ENCODE results near the gene SUGCT. TPM values are rescaled to one million over a fixed set of nuclear protein-coding genes. Genes with fewer than 3 reads are reported as not detected.

Gene SUGCT
- total RNA-seq, 2 experiments from 2014 or later, result not detected

- Histone ChIP-seq H3K79me2 (ENCODE audit: insufficient read depth, low read depth, low read length) (no peaks in the 10 kb centered on the region), H3K36me3 (ENCODE audit: insufficient read depth, low read length) (no peaks in the 10 kb centered on the region), H2AFZ (ENCODE audit: low read length) (no peak overlapping the region), H3K9me2 (ENCODE audit: insufficient read depth, low read length) (no peaks in the 10 kb centered on the region), H3K9me3 (ENCODE audit: low read length) (no peaks in the 10 kb centered on the region), H3K27ac (ENCODE audit: low read depth, low read length, poor library complexity, severe bottlenecking) (no peak overlapping the region), H3K4me1 (ENCODE audit: insufficient read depth, low read length, poor library complexity, severe bottlenecking) (no peaks in the 10 kb centered on the region), H3K4me3 (ENCODE audit: low read depth, low read length, poor library complexity, severe bottlenecking) (no peak overlapping the region), H3K4me2 (ENCODE audit: low read length) (no peak overlapping the region), H4K20me1 (ENCODE audit: insufficient read depth, low read length) (no peaks in the 10 kb centered on the region)
- no TSS peak for BruUV-seq (replicated peaks)
- CTCF ChIA-PET (ENCODE audit: unreplicated experiment), result no interaction called here
- intact Hi-C loops (cut with micrococcal nuclease; ENCODE audit: unreplicated experiment), result no loop called here
- TF ChIP-seq EZH2phosphoT487 (IDR thresholded peaks at IDR 0.05; ENCODE audit: borderline replicate concordance, low read depth, low read length) (no peak), CTCF (conservative IDR thresholded peaks at IDR 0.05; ENCODE audit: low read length) (no peak)
- POLR2A ChIA-PET, result interaction anchor here (0.7 kb wide), 2 partner anchors 10 to 92 kb away, joined by 3 read pairs; no protein-coding TSS in a partner anchor
- DNase-seq (ENCODE audit: low spot score), result no peak
These were observed 88.8 kb downstream of the SUGCT start for GRCh38 chr7:40223451-40224127.

GRCh38 chr7:40230101-40230500 is 95.3 kb downstream of the SUGCT start:
- no peaks in the 10 kb centered on the region for H4K20me1 ChIP-seq (ENCODE audit: insufficient read depth, low read length)
- no peak overlapping the region for H2AFZ ChIP-seq (ENCODE audit: low read length)
- DNase-seq (ENCODE audit: low spot score), result no peak
- H3K36me3 ChIP-seq (ENCODE audit: insufficient read depth, low read length), result no peaks in the 10 kb centered on the region
- intact Hi-C loops (cut with micrococcal nuclease; ENCODE audit: unreplicated experiment), result loop anchor here (5.0 kb wide), 1 partner anchor 1477 kb away; no protein-coding TSS in a partner anchor
- TF ChIP-seq EZH2phosphoT487 (IDR thresholded peaks at IDR 0.05; ENCODE audit: borderline replicate concordance, low read depth, low read length), result no peak
- TF ChIP-seq CTCF (conservative IDR thresholded peaks at IDR 0.05; ENCODE audit: low read length), result no peak
- ChIA-PET POLR2A (no interaction called here), CTCF (ENCODE audit: unreplicated experiment) (no interaction called here)
- no peak overlapping the region for H3K4me3 ChIP-seq (ENCODE audit: low read depth, low read length, poor library complexity, severe bottlenecking)
- H3K9me2 ChIP-seq (ENCODE audit: insufficient read depth, low read length), result no peaks in the 10 kb centered on the region
- no TSS peak for BruUV-seq (replicated peaks)
- H3K27ac ChIP-seq (ENCODE audit: low read depth, low read length, poor library complexity, severe bottlenecking), result no peak overlapping the region
- H3K79me2 ChIP-seq (ENCODE audit: insufficient read depth, low read depth, low read length), result no peaks in the 10 kb centered on the region
- no peaks in the 10 kb centered on the region for H3K9me3 ChIP-seq (ENCODE audit: low read length)
- H3K4me2 ChIP-seq (ENCODE audit: low read length), result no peak overlapping the region
- peaks cover 10% of the 10 kb centered on the region for H3K4me1 ChIP-seq (ENCODE audit: insufficient read depth, low read length, poor library complexity, severe bottlenecking)

- CTCF ChIA-PET (ENCODE audit: unreplicated experiment), result interaction anchor here (0.5 to 1.1 kb wide), 2 partner anchors 50 to 347 kb away, joined by 3 read pairs; no protein-coding TSS in a partner anchor
- H3K4me3 ChIP-seq (ENCODE audit: low read depth, low read length, poor library complexity, severe bottlenecking), result no peak overlapping the region
These were observed 97.0 kb downstream of the SUGCT start for GRCh38 chr7:40231796-40232195.

More at GRCh38 chr7:40231796-40232195, 97.0 kb downstream of the SUGCT start:
- peaks cover 10% of the 10 kb centered on the region for H3K4me1 ChIP-seq (ENCODE audit: insufficient read depth, low read length, poor library complexity, severe bottlenecking)
- intact Hi-C loops (cut with micrococcal nuclease; ENCODE audit: unreplicated experiment), result loop anchor here (2.0 to 5.0 kb wide), 2 partner anchors 97 to 1476 kb away; no protein-coding TSS in a partner anchor
- DNase-seq (ENCODE audit: low spot score), result no peak
- POLR2A ChIA-PET, result interaction anchor here (0.5 to 1.7 kb wide), 3 partner anchors 87 to 798 kb away, joined by 3 to 5 read pairs (median 4); no protein-coding TSS in a partner anchor
- H3K27ac ChIP-seq (ENCODE audit: low read depth, low read length, poor library complexity, severe bottlenecking), result no peak overlapping the region
- no peaks in the 10 kb centered on the region for H3K9me3 ChIP-seq (ENCODE audit: low read length)
- H3K9me2 ChIP-seq (ENCODE audit: insufficient read depth, low read length), result no peaks in the 10 kb centered on the region
- TF ChIP-seq EZH2phosphoT487 (IDR thresholded peaks at IDR 0.05; ENCODE audit: borderline replicate concordance, low read depth, low read length), result no peak
- no peak for TF ChIP-seq CTCF (conservative IDR thresholded peaks at IDR 0.05; ENCODE audit: low read length)
- no TSS peak for BruUV-seq (replicated peaks)
- no peaks in the 10 kb centered on the region for H3K79me2 ChIP-seq (ENCODE audit: insufficient read depth, low read depth, low read length)
- no peaks in the 10 kb centered on the region for H3K36me3 ChIP-seq (ENCODE audit: insufficient read depth, low read length)
- H2AFZ ChIP-seq (ENCODE audit: low read length), result peak overlapping the region; percentile 82; the same call in 1 of the 2 replicates
- H3K4me2 ChIP-seq (ENCODE audit: low read length), result no peak overlapping the region
- no peaks in the 10 kb centered on the region for H4K20me1 ChIP-seq (ENCODE audit: insufficient read depth, low read length)

All from OCI-LY7 (cell line).